Esophagus muscularis mucosa (tissue), 4 donors: ENCODE data around the gene OVCA2. TPM values are rescaled to one million over a fixed set of nuclear protein-coding genes. Genes with fewer than 3 reads are reported as not detected.

ENCODE experiments used
- DNase-seq: peaks from one replicate; pipeline ENCODE4 v3.0.0-alpha.2; 2017; ENCODE audit errors: extremely low spot score
- H3K27ac ChIP-seq, 4 donors: fragments of 200-600 bp; sonication (generic); replicated peaks in 1 of 4; 1 replicate in 3 of 4; 2 replicates in 1 of 4; pipeline ENCODE4 v1.5.1; 2016 to 2019; ENCODE audit warnings: mild to moderate bottlenecking in 1 of 4
- H3K27me3 ChIP-seq, 4 donors: fragments of 200-600 bp; sonication (generic); one replicate each; pipeline versions ENCODE4 v1.5.1 to v1.6.0; 2016 to 2019
- H3K36me3 ChIP-seq, 4 donors: fragments of 200-600 bp; sonication (generic); one replicate each; pipeline ENCODE4 v1.5.1; 2016 to 2019
- H3K4me1 ChIP-seq, 4 donors: fragments of 200-600 bp; sonication (generic); one replicate each; pipeline ENCODE4 v1.5.1; 2016 to 2019
- H3K4me3 ChIP-seq, 4 donors: fragments of 200-600 bp; sonication (generic); 1 replicate in 2 of 4; 2 replicates in 2 of 4; pipeline ENCODE4 v1.5.1; 2016 to 2019; ENCODE audit warnings: mild to moderate bottlenecking in 4 of 4, moderate library complexity in 1 of 4
- H3K9me3 ChIP-seq, 4 donors: fragments of 200-600 bp; sonication (generic); 1 replicate in 3 of 4; 2 replicates in 1 of 4; pipeline ENCODE4 v1.5.1; 2016 to 2019
- EP300 ChIP-seq: sonication (generic); formaldehyde crosslinking; IDR thresholded peaks from one replicate; pipeline ENCODE4 v1.6.1; 2017; ENCODE audit warnings: antibody characterized with exemption
- POLR2A ChIP-seq: fragments of 450-650 bp; IDR thresholded peaks from one replicate; pipeline ENCODE4 v1.6.1; 2017; ENCODE audit warnings: antibody characterized with exemption, moderate library complexity, mild to moderate bottlenecking, low read depth
- POLR2AphosphoS5 ChIP-seq, 2 donors: sonication (generic); formaldehyde crosslinking; IDR thresholded peaks; one replicate each; pipeline ENCODE4 v1.6.1; 2017; ENCODE audit warnings: antibody characterized with exemption in 2 of 2
- WGBS: methylation state at CpG from one replicate; pipeline ENCODE4 v1.1.5; 2018; 5-methylcytosine and 5-hydroxymethylcytosine counted together
- intact Hi-C: fragments of 100-400 bp; cut with DNase I; formaldehyde crosslinking; loops from one replicate; pipeline ENCODE4 v1.15.1; 2023
- small RNA-seq, 3 donors: library from RNA; depleted of rRNA; stranded (forward); fragments of <200 nt; gene quantifications; one replicate each; pipeline ENCODE3, GENCODE V24; 2016
- total RNA-seq, 4 donors: library from RNA; depleted of rRNA; stranded (reverse); fragments of >200 nt; gene quantifications; one replicate each; pipeline versions ENCODE4 v1.1.0 to v1.2.1, GENCODE V29; 2016
- TF ChIP-seq, protein P1 (sequence below), 3 experiments: fragments of 200-600 bp in 2 of 3; fragments of 450-650 bp in 1 of 3; sonication (generic) in 2 of 3; IDR thresholded peaks; one replicate each; pipeline ENCODE4 v1.5.1; 2017 to 2019; ENCODE audit warnings: antibody characterized with exemption in 3 of 3, mild to moderate bottlenecking in 2 of 3, moderate library complexity in 1 of 3

The OVCA2 gene
- total RNA-seq, 4 donors from 2014 or later: 34.9 to 38.9 (median 38.0) TPM

- Histone ChIP-seq H3K36me3 (peaks cover 0 to 11% (median 0%) of the 10 kb centered on the region in 4 donors), H3K27ac (peak overlapping the region; percentile 77 to 87 (median 82)), H3K27me3 (no peaks in the 10 kb centered on the region), H3K9me3 (no peaks in the 10 kb centered on the region), H3K4me3 (peak overlapping the region in 1 of 4 donors; percentile 45), H3K4me1 (peaks cover 66 to 70% (median 68%) of the 10 kb centered on the region in 4 donors)
- DNase-seq: no peak
- TF ChIP-seq EP300 (no peak), POLR2AphosphoS5 (IDR thresholded peaks at IDR 0.05) (no peak), POLR2A (no peak)
- TF ChIP-seq, protein P1, sequence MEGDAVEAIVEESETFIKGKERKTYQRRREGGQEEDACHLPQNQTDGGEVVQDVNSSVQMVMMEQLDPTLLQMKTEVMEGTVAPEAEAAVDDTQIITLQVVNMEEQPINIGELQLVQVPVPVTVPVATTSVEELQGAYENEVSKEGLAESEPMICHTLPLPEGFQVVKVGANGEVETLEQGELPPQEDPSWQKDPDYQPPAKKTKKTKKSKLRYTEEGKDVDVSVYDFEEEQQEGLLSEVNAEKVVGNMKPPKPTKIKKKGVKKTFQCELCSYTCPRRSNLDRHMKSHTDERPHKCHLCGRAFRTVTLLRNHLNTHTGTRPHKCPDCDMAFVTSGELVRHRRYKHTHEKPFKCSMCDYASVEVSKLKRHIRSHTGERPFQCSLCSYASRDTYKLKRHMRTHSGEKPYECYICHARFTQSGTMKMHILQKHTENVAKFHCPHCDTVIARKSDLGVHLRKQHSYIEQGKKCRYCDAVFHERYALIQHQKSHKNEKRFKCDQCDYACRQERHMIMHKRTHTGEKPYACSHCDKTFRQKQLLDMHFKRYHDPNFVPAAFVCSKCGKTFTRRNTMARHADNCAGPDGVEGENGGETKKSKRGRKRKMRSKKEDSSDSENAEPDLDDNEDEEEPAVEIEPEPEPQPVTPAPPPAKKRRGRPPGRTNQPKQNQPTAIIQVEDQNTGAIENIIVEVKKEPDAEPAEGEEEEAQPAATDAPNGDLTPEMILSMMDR (IDR thresholded peaks at IDR 0.05): no peak
- intact Hi-C loops: no loop called here
- 56% methylated on average over 9 of the region's 9 CpGs for WGBS
Measured at GRCh38 chr17:2090210-2090641, 48.4 kb downstream of the OVCA2 start.

GRCh38 chr17:2090804-2091534, 49.1 kb downstream of the OVCA2 start:
- Histone ChIP-seq H3K9me3 (no peaks in the 10 kb centered on the region), H3K27ac (peak overlapping the region; percentile 77 to 87 (median 82)), H3K4me3 (no peak overlapping the region), H3K4me1 (peaks cover 63 to 68% (median 66%) of the 10 kb centered on the region in 4 donors), H3K36me3 (peaks cover 0 to 9% (median 0%) of the 10 kb centered on the region in 4 donors), H3K27me3 (no peaks in the 10 kb centered on the region)
- TF ChIP-seq POLR2AphosphoS5 (IDR thresholded peaks at IDR 0.05) (peak; percentile 63 to 75), POLR2A (no peak)
- TF ChIP-seq, protein P1 (IDR thresholded peaks at IDR 0.05): peak in 2 of 3 experiments; percentile 21 to 47
- intact Hi-C loops: no loop called here
- WGBS: 23% methylated on average over 2 of the region's 2 CpGs
- no peak for DNase-seq

DNA sequence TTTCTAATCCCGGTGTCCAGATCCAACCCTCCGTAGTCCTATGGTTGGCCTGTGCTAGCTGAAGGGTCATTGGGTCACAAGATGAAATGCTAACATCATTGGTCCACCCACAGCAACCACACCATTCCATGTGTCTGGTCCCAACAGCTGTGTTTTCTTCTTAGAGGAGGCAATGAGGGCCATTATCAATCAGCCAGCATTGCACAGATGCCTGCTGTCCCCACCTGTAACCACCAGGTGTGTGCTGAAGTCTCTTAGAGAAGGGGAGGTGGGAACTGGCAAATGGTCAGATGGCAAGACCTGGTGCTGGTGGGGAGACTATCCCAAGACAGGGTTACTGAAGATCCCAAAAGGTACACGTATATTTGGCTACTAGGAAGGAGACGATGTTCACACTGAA, 50.4 kb downstream of the OVCA2 start:
- no peak overlapping the region for H3K4me3 ChIP-seq
- intact Hi-C loops: no loop called here

More for the DNA sequence above, 50.4 kb downstream of the OVCA2 start:
- no peak for DNase-seq
- peak overlapping the region in 2 of 4 donors; percentile 5 to 87 for H3K27ac ChIP-seq
- H3K9me3 ChIP-seq: no peaks in the 10 kb centered on the region
- no peaks in the 10 kb centered on the region for H3K27me3 ChIP-seq
- 87% methylated on average over 4 of the region's 4 CpGs for WGBS
- TF ChIP-seq, protein P1 (IDR thresholded peaks at IDR 0.05): no peak
- TF ChIP-seq POLR2A (no peak), EP300 (no peak), POLR2AphosphoS5 (IDR thresholded peaks at IDR 0.05) (no peak)
- peaks cover 51 to 55% (median 54%) of the 10 kb centered on the region in 4 donors for H3K4me1 ChIP-seq
- peaks cover 0 to 9% (median 0%) of the 10 kb centered on the region in 4 donors for H3K36me3 ChIP-seq

Small RNA genes lying within 50 kb of the gene (small RNA-seq; reads per million reads assigned to genes)
- 0 reads per million in 3 donors for gene AC090617.9
- 11.9 to 15.7 (median 12.8) reads per million in 3 donors for gene MIR132
- gene MIR212: 4.4 to 6.5 (median 4.9) reads per million in 3 donors
- 0 reads per million in 3 donors for gene OVCA2

Other genes with a start within 250 kb of the OVCA2 start
- 10 to 100 TPM; 10.3 to 14.8 (median 11.9) TPM for gene SMYD4, start 212.1 kb upstream of the OVCA2 start, total RNA-seq
- 10 to 100 TPM; 22.9 to 30.8 (median 29.2) TPM for gene RPA1, start 212.0 kb upstream of the OVCA2 start, total RNA-seq
- gene RTN4RL1, start 16.7 kb upstream of the OVCA2 start, total RNA-seq: under 1 TPM; 0.50 to 0.86 (median 0.67) TPM
- 10 to 100 TPM; 27.4 to 41.8 (median 38.3) TPM for gene DPH1, start 11.9 kb upstream of the OVCA2 start, total RNA-seq
- gene HIC1, start 13.1 kb downstream of the OVCA2 start, total RNA-seq: 10 to 100 TPM; 48.6 to 86.4 (median 54.9) TPM